ENCODE results near the gene COMMD1.
A peak's percentile ranks its signal among the peaks of the same experiment; 100 is the strongest.
"Not testable (repeated sequence)": the region's sequence is repeated elsewhere in the genome, so short reads cannot be mapped to it uniquely, and the experiment has no call there.

Gene COMMD1

GRCh38 chr2:62001431-62001830 lies 96.0 kb downstream of the COMMD1 start:
- ATAC-seq: no peak
- peak; percentile 90 for TF ChIP-seq TCF4 (CRISPR knock-in tag; IDR thresholded peaks at IDR 0.05; ENCODE audit: borderline replicate concordance)
- no peak for TF ChIP-seq ESRRG (CRISPR knock-in tag; IDR thresholded peaks at IDR 0.05)
- TF ChIP-seq BACH2 (CRISPR knock-in tag; IDR thresholded peaks at IDR 0.05; ENCODE audit: borderline replicate concordance): no peak
- no peak for TF ChIP-seq ZNF565 (CRISPR knock-in tag; conservative IDR thresholded peaks at IDR 0.05; ENCODE audit: low read depth)
- TF ChIP-seq TSHZ2 (CRISPR knock-in tag; IDR thresholded peaks at IDR 0.05): peak; percentile 65; the same call in 1 of the 2 replicates
- no peak for TF ChIP-seq CSRNP3 (CRISPR knock-in tag; IDR thresholded peaks at IDR 0.05)
- no peak for TF ChIP-seq PPARA (CRISPR knock-in tag; IDR thresholded peaks at IDR 0.05; ENCODE audit: borderline replicate concordance)
- peak; percentile 88 for TF ChIP-seq ISL1 (CRISPR knock-in tag; IDR thresholded peaks at IDR 0.05)
- TF ChIP-seq CREB5 (CRISPR knock-in tag; IDR thresholded peaks at IDR 0.05; ENCODE audit: low read depth): 0 out of 2 replicates have a peak, but pooled peaks have one; percentile 16
- no peak for TF ChIP-seq SNAI2 (CRISPR knock-in tag; IDR thresholded peaks at IDR 0.05)

GRCh38 chr2:62004428-62004827 lies 99.0 kb downstream of the COMMD1 start:
- not testable (repeated sequence) for ATAC-seq

- TF ChIP-seq ARNTL (CRISPR knock-in tag; IDR thresholded peaks at IDR 0.05; ENCODE audit: borderline replicate concordance, low read depth) (no peak), ESRRG (CRISPR knock-in tag; IDR thresholded peaks at IDR 0.05) (no peak), CREB5 (CRISPR knock-in tag; IDR thresholded peaks at IDR 0.05; ENCODE audit: low read depth) (no peak), ZNF565 (CRISPR knock-in tag; conservative IDR thresholded peaks at IDR 0.05; ENCODE audit: low read depth) (no peak), ZFP3 (CRISPR knock-in tag; IDR thresholded peaks at IDR 0.05) (no peak), ZFP30 (CRISPR knock-in tag; IDR thresholded peaks at IDR 0.05) (no peak), RARB (CRISPR knock-in tag; IDR thresholded peaks at IDR 0.05) (no peak), SNAI2 (CRISPR knock-in tag; IDR thresholded peaks at IDR 0.05) (no peak), CSDC2 (CRISPR knock-in tag; IDR thresholded peaks at IDR 0.05) (no peak)
- ATAC-seq: no peak
Observed at GRCh38 chr2:62007555-62007954, 102.1 kb downstream of the COMMD1 start.

GRCh38 chr2:62010632-62011256 lies 105.3 kb downstream of the COMMD1 start:
- no peak for ATAC-seq
- TF ChIP-seq CSDC2 (CRISPR knock-in tag; IDR thresholded peaks at IDR 0.05) (no peak), OSR1 (CRISPR knock-in tag; IDR thresholded peaks at IDR 0.05) (no peak), ZFP3 (CRISPR knock-in tag; IDR thresholded peaks at IDR 0.05) (no peak), ZNF565 (CRISPR knock-in tag; conservative IDR thresholded peaks at IDR 0.05; ENCODE audit: low read depth) (no peak), CSRNP3 (CRISPR knock-in tag; IDR thresholded peaks at IDR 0.05) (no peak), BACH2 (CRISPR knock-in tag; IDR thresholded peaks at IDR 0.05; ENCODE audit: borderline replicate concordance) (no peak), ISL1 (CRISPR knock-in tag; IDR thresholded peaks at IDR 0.05) (no peak), CREB5 (CRISPR knock-in tag; IDR thresholded peaks at IDR 0.05; ENCODE audit: low read depth) (no peak), TCF4 (CRISPR knock-in tag; IDR thresholded peaks at IDR 0.05; ENCODE audit: borderline replicate concordance) (no peak)

All from SK-N-SH treated with all-trans-retinoic acid at 6 μM for 48 hours (cell line).